ENCODE results near the gene MEIOB.
"Not testable (repeated sequence)": the region's sequence is repeated elsewhere in the genome, so short reads cannot be mapped to it uniquely, and the experiment has no call there.

MEIOB gene

GRCh38 chr16:1877089-1877488 is 5.1 kb upstream of the MEIOB start:
- DNase-seq: no peak

DNA sequence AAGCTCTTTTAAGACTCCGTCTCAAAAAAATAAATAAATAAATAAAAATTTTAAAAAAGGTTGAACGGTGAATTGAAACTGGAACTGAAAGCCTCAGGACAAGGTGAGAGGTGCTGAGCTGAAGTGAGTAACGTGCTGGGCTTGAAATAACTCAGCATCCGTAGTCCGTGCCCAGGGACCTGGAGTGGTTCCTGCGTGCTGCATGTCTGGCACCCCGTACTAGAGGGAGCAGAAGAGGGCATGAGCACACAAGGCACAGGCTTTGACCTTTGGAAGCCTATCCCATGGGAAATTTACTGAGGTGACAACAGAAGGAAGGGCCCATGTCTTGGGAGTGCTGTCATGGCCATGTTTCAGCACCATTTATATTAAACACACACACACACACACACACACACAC is 4.5 kb upstream of the MEIOB start:
- no peak for DNase-seq

DNA sequence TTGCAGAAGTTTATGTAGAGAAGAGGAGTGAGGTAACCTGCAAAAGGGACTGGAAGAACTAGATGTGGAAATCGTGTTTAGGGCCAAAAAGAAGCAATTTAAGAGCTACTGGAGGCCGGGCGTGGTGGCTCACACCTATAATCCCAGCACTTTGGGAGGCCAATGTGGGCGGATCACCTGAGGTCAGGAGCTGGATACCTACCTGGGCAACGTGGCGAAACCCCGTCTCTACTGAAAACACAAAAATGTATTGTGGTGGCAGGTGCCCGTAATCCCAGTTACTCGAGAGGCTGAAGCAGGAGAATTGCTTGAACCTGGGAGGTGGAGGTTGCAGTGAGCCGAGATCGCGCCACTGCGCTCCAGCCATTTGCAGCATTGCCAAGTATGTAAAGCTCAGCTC is 4.1 kb upstream of the MEIOB start:
- DNase-seq: not testable (repeated sequence)

- no peak for DNase-seq
Observed at GRCh38 chr16:1874854-1875253, 2.9 kb upstream of the MEIOB start.

GRCh38 chr16:1870365-1871082 is 1.4 kb downstream of the MEIOB start:
- no peak for DNase-seq

- no peak for DNase-seq
Observed at GRCh38 chr16:1865902-1866690, 5.9 kb downstream of the MEIOB start.

- no peak for DNase-seq
Observed at GRCh38 chr16:1863681-1864460, 8.1 kb downstream of the MEIOB start.

GRCh38 chr16:1862394-1862793 is 9.6 kb downstream of the MEIOB start:
- DNase-seq: no peak

GRCh38 chr16:1861730-1862129 is 10.2 kb downstream of the MEIOB start:
- no peak for DNase-seq

GRCh38 chr16:1859650-1860049 is 12.3 kb downstream of the MEIOB start:
- no peak for DNase-seq

DNA sequence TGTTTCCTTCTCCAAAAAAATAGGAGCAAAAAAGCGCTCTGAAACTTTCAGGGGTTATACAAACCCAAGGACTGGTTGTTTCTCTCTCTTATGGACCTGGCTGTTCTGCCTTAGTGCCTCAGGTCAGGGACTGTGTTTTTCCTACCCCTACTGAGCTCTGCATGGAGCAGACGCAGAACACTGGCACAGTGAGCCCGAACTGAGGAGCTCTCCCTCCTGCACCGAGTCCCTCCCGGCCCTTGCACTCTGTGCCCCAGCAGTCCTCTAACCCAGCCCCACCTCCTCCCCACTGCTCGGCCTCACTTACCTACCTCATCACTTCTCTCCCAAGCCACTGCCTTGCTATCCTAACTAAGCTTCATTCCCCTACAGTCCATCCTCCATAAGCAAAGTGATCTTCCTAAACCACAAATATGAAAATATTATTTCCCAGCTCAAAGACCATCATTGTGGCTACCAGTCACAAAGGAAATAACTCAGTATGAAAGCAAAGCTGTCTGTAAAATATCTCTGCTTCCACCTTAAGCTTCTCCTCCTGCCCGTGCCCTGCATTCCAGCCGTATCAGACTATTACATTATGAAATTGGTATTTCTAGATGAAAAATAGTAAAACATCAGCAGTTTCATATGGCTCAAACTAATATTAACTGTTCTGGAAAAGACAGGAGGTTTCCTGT is 13.6 kb downstream of the MEIOB start:
- DNase-seq: no peak

DNA sequence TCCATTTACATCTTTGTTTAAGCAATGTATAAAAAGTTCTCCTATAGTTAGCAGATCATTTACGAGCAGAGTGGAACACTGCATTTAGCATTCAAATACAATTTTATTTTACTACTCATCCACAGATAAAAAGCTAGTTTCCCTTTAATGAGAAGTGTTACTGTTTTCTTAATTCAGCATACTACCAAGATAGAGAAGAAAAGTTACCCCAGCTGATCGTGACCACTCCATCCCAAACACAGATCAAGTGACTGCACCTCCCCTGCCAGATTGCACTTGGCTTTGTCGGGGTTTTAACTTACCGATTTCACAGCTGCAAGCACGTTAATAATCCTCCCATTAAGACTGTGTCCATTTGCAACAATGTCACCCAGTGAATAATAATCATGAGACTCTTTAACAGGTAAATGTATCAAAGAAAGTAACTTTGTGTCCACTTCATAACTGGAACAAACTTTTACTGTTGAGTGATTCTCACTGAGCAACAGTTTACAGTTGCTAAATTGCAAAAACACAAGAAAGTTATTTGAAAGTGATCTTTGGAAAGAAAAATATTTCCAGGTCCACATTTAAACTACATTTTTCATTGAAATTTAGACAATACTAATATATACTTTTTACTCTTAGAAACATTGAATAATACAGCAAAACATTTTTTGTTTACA is 14.4 kb downstream of the MEIOB start:
- no peak for DNase-seq

GRCh38 chr16:1851793-1852192 is 20.2 kb downstream of the MEIOB start:
- DNase-seq: no peak

DNA sequence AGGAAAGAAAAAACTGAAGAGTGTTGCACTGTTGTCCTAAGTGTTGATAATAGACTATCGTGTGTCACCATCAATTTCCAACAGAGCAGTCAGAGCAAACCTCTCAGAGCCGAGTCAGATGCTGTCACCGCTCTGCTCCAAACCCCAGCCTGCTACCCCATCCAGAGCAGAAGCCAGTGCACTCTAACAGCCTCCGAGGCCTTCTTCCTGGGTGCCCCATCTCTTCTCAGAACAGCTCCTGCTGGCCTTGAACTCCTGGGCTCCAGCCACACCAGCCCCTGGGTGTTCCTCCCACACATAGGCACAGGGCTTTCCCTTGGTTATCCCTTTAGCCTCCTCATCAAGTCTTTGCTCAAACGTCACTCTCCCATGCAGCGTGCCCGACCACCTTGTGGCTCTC is 21.0 kb downstream of the MEIOB start:
- DNase-seq: no peak

DNA sequence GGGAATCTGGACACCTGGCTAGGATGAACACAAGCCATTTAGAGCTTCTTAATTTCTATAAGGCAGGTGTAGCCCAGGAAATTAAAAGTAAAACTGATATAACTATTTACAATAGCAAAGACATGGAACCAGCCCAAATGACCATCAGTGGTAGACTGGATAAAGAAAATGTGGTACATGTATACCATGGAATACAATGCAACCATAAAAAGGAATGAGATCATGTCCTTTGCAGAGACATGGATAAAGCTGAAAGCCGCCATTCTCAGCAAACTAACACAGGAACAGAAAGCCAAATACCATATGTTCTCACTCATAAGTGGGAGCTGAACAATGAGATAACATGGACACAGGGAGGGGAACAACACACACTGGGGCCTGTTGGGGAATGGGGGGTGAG is 25.5 kb downstream of the MEIOB start:
- DNase-seq: no peak

GRCh38 chr16:1845985-1846384 is 26.0 kb downstream of the MEIOB start:
- DNase-seq: no peak

- DNase-seq: no peak
Observed at GRCh38 chr16:1839554-1839953, 32.4 kb downstream of the MEIOB start.

DNA sequence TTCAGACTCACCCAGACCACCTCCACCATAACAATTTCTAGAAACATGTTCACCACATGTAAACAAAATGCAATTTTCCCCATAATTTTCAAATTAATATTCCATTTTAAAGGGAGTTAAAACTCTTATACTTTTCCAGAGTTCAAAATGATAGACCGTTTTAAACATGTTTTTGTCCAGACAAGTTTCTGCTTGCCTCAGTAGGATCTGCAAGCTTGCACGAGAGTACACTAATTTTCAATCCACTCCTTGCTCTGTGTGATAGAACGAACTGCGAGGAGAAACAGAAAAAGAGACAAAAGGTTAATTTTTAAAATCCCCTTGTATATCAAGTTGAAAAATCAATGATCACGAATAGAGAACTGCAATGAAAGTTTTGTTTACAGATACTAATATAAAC is 37.9 kb downstream of the MEIOB start:
- no peak for DNase-seq

- DNase-seq: no peak
Observed at GRCh38 chr16:1832838-1833454, 39.0 kb downstream of the MEIOB start.

DNA sequence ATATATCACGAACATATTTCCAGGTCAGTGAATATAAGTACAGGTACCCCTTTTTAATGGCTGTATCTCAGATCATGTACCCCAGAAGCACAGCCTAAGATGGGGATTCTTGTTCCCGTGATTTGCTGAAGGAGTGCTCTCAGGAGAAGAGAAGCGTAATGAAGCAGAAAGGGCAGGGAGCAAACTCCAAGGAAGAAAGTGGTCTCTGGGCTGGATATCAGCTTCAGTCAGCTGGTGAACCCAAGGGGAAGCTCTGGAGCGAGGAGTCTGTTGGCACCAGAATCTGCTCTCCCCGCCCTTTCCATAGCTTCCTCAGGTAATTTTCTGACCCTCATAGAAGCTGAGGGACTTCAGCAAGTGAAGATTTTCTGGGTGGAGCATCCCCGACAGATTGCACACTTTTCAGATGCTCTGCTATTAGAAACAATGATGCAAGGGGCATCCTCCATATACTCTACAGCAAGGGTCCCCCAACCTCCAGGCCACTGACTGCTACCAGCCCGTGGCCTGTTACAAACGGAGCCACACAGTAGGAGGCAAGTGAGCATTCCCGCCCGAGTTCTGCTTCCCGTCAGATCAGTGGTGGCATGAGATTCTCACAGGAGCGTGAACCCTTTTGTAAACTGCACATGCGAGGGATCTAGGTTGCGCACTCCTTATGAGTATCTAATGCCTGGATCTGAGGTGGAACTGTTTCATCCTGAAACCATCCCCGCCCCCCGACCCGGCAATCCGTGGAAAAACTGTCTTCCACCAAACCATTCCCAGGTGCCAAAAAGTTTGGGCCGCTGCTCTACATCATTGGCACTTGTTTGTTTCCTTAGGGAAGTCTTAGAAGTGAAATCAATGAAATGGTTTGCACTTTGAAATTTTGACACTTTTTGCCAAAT is 40.5 kb downstream of the MEIOB start:
- no peak for DNase-seq

DNA sequence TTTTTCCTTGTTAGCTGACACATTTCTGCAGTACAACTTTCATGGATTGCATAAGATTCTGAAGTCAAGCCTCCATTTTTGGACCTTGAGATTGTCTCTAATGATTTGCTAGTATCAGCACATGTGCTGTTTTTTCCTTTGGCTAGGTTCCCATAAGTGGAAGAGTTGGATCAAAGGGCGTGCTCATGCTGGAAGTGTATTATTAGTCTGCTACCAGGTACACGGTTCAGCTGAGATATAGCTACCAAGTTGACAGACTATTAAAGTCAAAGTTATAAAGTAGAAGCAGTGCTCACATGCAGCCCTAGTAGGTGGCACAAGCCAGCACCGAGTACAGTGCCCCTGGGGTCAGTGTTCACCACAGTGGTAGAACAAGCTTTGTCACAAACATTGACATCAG is 41.8 kb downstream of the MEIOB start:
- no peak for DNase-seq
